ENCODE data around the gene TCF7L2. TPM values are rescaled to one million over a fixed set of nuclear protein-coding genes. Genes with fewer than 3 reads are reported as not detected.

Gene TCF7L2
- total RNA-seq, 3 donors from 2014 or later = 0.76 to 1.9 (median 0.90) TPM

DNA sequence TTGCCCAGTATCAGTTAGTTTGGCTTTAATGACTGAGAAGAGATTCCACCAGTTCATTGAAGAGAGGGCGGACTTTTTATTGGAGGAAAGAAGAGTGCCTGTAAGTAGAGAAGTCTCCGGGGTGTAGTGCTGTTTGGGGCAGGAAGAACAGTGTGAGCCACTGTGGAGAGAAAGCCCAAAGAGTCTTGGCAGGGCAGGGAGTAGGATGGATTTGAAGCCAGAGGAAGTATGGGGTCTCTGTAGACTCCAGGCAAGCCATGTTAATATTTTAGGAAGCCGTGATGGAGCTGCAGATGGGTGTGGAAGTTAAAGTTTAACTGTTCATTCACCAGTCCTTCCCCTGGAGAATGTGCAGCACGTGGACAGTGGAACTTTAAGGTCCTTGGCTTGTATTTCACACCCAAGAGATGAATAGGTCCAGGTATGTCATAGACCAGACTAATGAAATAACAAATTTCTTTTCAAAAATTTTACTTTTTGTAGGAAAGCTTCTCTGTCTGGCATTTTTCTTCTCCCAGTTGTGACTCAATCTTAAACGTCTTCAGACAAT is 54.1 kb downstream of the TCF7L2 start:
- no peak for DNase-seq
- no peaks in the 10 kb centered on the region for H3K36me3 Mint-ChIP-seq (ENCODE audit: insufficient read depth)
- H3K4me1 Mint-ChIP-seq (ENCODE audit: low read depth) = peaks cover 32% of the 10 kb centered on the region
- peaks cover 38% of the 10 kb centered on the region for H3K27me3 Mint-ChIP-seq (ENCODE audit: low read depth)
- H3K4me3 Mint-ChIP-seq = no peak overlapping the region
- H3K9me3 Mint-ChIP-seq = no peaks in the 10 kb centered on the region
- no peak for ATAC-seq

GRCh38 chr10:113005380-113005779 is 55.3 kb downstream of the TCF7L2 start:
- DNase-seq (no peak), ATAC-seq (no peak)
- no peaks in the 10 kb centered on the region for H3K36me3 Mint-ChIP-seq (ENCODE audit: insufficient read depth)
- H3K4me3 Mint-ChIP-seq = no peak overlapping the region
- no peaks in the 10 kb centered on the region for H3K9me3 Mint-ChIP-seq
- H3K4me1 Mint-ChIP-seq (ENCODE audit: low read depth) = peaks cover 32% of the 10 kb centered on the region
- H3K27me3 Mint-ChIP-seq (ENCODE audit: low read depth) = peaks cover 50% of the 10 kb centered on the region

DNA sequence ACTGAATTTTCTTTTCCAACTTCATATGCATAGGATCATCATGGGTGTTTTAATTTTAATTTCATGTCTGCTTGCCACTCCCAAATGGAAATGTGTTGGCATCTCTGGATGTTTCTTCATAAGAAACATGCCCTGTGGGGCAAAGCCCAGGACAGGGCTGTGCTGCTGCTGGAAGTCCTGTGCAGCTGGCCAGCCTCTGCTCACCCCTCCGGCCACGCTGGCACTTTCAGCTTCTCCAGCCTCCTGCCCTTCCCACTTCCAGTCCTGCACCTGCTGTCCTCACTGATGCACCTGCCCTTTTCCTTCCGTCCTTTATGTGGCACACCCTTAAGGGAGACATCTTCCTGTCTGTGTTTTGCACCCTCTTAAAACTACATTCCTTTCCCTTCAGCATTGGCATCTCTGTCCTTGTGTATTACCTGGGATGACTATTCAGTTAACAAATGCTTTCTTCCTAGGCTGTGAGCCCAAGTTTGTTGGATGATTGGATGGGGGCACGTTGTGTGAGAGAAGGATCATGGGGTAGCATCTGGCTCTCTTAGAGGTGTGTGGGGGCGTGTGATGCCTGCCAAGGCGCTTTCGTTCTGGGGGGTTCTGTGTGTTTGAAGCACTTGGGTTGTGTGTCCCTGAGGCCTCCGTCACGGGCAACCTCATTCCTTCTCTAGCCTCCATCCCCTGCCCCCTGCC is 56.8 kb downstream of the TCF7L2 start:
- no peaks in the 10 kb centered on the region for H3K36me3 Mint-ChIP-seq (ENCODE audit: insufficient read depth)
- H3K9me3 Mint-ChIP-seq = no peaks in the 10 kb centered on the region
- DNase-seq = no peak
- peaks cover 32% of the 10 kb centered on the region for H3K4me1 Mint-ChIP-seq (ENCODE audit: low read depth)
- peaks cover 54% of the 10 kb centered on the region for H3K27me3 Mint-ChIP-seq (ENCODE audit: low read depth)
- peak; percentile 61 to 67 for ATAC-seq
- no peak overlapping the region for H3K4me3 Mint-ChIP-seq

- Mint-ChIP-seq H3K27me3 (ENCODE audit: low read depth) (peaks cover 56% of the 10 kb centered on the region), H3K4me1 (ENCODE audit: low read depth) (peaks cover 32% of the 10 kb centered on the region), H3K36me3 (ENCODE audit: insufficient read depth) (no peaks in the 10 kb centered on the region), H3K4me3 (peak overlapping the region; percentile 75), H3K9me3 (no peaks in the 10 kb centered on the region)
- DNase-seq (no peak), ATAC-seq (peak; percentile 90 to 92)
These were observed 57.3 kb downstream of the TCF7L2 start for GRCh38 chr10:113007343-113007771.

DNA sequence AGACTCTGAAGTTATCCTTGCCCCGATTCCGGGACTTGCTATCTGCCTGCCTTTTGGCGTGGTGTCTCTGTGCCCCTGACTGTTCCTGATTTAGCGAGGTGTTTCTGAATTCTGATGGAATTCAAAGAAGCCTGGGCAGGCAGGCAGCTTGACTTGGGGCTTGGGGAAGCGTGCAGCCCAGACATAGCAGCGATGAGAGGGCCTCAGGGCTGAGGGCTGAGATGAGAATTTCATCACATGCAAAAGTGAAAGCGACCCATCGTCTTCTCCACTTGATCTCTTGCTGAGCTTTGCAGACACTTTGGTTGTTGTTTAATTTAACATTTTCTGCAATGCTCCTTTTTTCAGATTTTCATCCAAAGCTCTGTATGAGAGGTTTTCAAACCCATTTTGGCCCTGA is 57.8 kb downstream of the TCF7L2 start:
- DNase-seq (no peak), ATAC-seq (peak; percentile 42 to 60)
- Mint-ChIP-seq H3K4me3 (peak overlapping the region; percentile 75), H3K27me3 (ENCODE audit: low read depth) (peaks cover 55% of the 10 kb centered on the region), H3K4me1 (ENCODE audit: low read depth) (peaks cover 32% of the 10 kb centered on the region), H3K9me3 (no peaks in the 10 kb centered on the region), H3K36me3 (ENCODE audit: insufficient read depth) (no peaks in the 10 kb centered on the region)

- H3K4me1 Mint-ChIP-seq (ENCODE audit: low read depth) = peaks cover 19% of the 10 kb centered on the region
- H3K36me3 Mint-ChIP-seq (ENCODE audit: insufficient read depth) = no peaks in the 10 kb centered on the region
- H3K27me3 Mint-ChIP-seq (ENCODE audit: low read depth) = peaks cover 35% of the 10 kb centered on the region
- DNase-seq (no peak), ATAC-seq (no peak)
- H3K9me3 Mint-ChIP-seq = no peaks in the 10 kb centered on the region
- H3K4me3 Mint-ChIP-seq = no peak overlapping the region
These were observed 61.7 kb downstream of the TCF7L2 start for GRCh38 chr10:113011592-113012374.

- Mint-ChIP-seq H3K36me3 (ENCODE audit: insufficient read depth) (no peaks in the 10 kb centered on the region), H3K4me1 (ENCODE audit: low read depth) (no peaks in the 10 kb centered on the region), H3K4me3 (no peak overlapping the region), H3K27me3 (ENCODE audit: low read depth) (peaks cover 12% of the 10 kb centered on the region), H3K9me3 (no peaks in the 10 kb centered on the region)
- ATAC-seq (no peak), DNase-seq (no peak)
These were observed 65.2 kb downstream of the TCF7L2 start for GRCh38 chr10:113015201-113015600.

DNA sequence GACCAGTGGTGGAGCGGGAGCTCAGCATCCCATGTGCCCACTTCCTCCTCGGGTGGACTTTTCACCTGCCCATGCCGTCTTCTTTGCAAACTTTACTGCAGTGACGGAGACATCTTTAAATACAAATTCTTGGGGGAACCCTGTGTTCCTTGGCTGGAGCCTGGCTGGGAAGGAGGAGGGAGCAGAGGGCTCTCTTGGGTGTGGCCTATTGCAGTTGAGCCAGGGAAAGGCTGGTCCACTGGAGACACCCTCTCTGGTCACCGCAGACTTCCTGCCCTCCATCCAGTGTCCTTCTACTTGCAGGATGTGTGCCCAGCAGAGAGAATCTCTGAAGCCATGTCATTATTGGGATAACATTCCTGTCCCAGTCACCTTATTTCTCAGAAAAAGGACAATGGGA is 67.3 kb downstream of the TCF7L2 start:
- H3K36me3 Mint-ChIP-seq (ENCODE audit: insufficient read depth) = no peaks in the 10 kb centered on the region
- peaks cover 4% of the 10 kb centered on the region for H3K27me3 Mint-ChIP-seq (ENCODE audit: low read depth)
- H3K4me3 Mint-ChIP-seq = no peak overlapping the region
- DNase-seq = no peak
- no peaks in the 10 kb centered on the region for H3K9me3 Mint-ChIP-seq
- H3K4me1 Mint-ChIP-seq (ENCODE audit: low read depth) = no peaks in the 10 kb centered on the region
- no peak for ATAC-seq

- H3K27me3 Mint-ChIP-seq (ENCODE audit: low read depth) = peaks cover 4% of the 10 kb centered on the region
- no peaks in the 10 kb centered on the region for H3K36me3 Mint-ChIP-seq (ENCODE audit: insufficient read depth)
- H3K4me1 Mint-ChIP-seq (ENCODE audit: low read depth) = no peaks in the 10 kb centered on the region
- no peak overlapping the region for H3K4me3 Mint-ChIP-seq
- no peaks in the 10 kb centered on the region for H3K9me3 Mint-ChIP-seq
- DNase-seq (no peak), ATAC-seq (no peak)
These were observed 68.0 kb downstream of the TCF7L2 start for GRCh38 chr10:113018034-113018433.

DNA sequence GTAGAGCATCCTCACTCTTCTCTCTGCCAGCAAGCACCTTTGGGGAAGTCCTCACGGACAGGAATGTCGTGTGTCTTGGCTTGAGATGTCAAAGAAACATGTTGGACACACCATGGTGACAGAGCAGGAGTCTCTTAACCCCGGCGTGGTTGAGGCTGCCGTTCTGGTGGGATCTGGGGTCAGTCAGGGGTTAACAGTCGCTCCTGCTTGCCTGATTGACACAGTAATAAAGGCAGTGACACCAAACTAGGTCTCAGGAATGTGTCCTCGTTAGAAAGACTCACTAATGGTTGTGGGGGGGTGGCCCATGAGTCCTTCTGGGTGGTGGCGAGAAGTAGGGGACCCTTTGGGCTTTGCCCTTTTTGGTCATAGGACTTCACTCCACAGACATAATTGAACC is 69.0 kb downstream of the TCF7L2 start:
- ATAC-seq (no peak), DNase-seq (no peak)
- H3K36me3 Mint-ChIP-seq (ENCODE audit: insufficient read depth) = no peaks in the 10 kb centered on the region
- no peaks in the 10 kb centered on the region for H3K9me3 Mint-ChIP-seq
- peaks cover 2% of the 10 kb centered on the region for H3K27me3 Mint-ChIP-seq (ENCODE audit: low read depth)
- no peak overlapping the region for H3K4me3 Mint-ChIP-seq
- no peaks in the 10 kb centered on the region for H3K4me1 Mint-ChIP-seq (ENCODE audit: low read depth)

DNA sequence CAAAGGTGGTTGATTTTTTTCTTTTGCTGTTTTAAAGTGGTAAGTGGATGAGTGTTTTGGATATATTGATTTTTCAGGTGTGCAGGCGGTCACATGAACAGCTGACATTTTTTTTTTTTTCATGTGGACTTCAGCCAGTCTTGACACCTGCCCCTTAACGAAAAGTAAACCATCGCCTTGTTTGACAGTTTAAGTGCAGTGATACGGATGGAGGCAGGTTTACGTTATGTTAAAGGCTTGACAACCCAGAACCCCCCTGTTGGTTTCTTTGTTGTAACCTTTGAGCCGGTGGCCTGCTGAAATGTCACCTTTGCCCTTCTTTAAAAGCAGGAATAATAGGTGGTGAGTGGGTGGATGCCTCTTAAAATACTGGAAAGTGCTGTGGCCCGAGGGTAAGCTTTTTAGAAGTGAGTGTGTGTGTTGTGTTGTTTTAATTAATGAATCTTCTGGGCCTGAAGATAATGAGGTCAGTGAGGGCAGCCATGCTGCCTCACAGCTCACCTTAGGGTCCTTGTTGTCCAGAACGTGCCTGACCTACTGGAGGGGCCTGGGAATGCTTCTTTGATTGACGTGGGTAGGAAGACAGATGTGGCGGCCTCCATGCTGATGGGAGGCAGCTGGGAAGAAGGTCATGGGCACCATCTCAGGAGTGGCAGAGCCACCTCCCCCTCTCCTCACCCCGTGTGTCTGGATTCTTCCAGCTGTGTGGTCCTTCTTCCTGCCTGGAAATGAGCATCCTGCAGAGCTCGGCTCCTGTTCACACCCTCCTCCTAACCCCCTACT is 69.8 kb downstream of the TCF7L2 start:
- H3K4me3 Mint-ChIP-seq = no peak overlapping the region
- ATAC-seq (no peak), DNase-seq (no peak)
- H3K9me3 Mint-ChIP-seq = no peaks in the 10 kb centered on the region
- peaks cover 2% of the 10 kb centered on the region for H3K27me3 Mint-ChIP-seq (ENCODE audit: low read depth)
- no peaks in the 10 kb centered on the region for H3K36me3 Mint-ChIP-seq (ENCODE audit: insufficient read depth)
- H3K4me1 Mint-ChIP-seq (ENCODE audit: low read depth) = no peaks in the 10 kb centered on the region

DNA sequence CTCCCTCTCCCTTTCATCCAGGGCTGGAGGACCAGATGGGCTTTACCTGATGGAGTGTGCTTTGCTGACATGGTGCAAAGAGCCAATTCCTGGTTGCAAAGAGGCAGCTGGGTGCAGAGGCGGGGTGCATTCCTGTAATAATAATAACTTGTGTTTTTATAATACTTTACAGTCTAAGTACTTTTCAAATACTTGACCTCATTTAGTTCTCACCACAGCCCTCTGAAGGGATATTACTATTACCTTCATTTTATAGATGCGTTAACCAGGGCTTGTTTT is 70.4 kb downstream of the TCF7L2 start:
- Mint-ChIP-seq H3K36me3 (ENCODE audit: insufficient read depth) (no peaks in the 10 kb centered on the region), H3K4me3 (no peak overlapping the region), H3K27me3 (ENCODE audit: low read depth) (peaks cover 2% of the 10 kb centered on the region), H3K9me3 (no peaks in the 10 kb centered on the region), H3K4me1 (ENCODE audit: low read depth) (no peaks in the 10 kb centered on the region)
- no peak for DNase-seq
- no peak for ATAC-seq

DNA sequence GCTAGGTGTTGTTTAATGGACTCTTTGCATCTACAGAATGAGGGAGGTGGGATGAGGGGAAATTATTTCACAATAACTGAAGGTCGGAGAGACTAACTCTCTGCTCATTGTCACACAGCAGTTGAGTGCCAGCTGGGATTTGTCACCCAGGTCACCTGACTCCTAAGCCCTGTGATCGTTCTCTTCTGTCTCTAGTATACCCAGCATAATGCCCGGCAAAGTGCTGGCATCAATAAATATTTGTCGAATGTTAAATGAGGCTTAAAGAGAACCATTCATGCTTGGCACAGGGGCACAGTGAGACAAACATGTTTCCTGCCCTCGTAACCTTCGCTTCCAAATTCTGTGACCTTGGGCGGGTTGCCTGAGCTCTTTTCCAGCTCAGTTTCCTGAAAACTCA is 70.8 kb downstream of the TCF7L2 start:
- no peaks in the 10 kb centered on the region for H3K4me1 Mint-ChIP-seq (ENCODE audit: low read depth)
- H3K4me3 Mint-ChIP-seq = no peak overlapping the region
- no peaks in the 10 kb centered on the region for H3K36me3 Mint-ChIP-seq (ENCODE audit: insufficient read depth)
- no peak for DNase-seq
- peaks cover 2% of the 10 kb centered on the region for H3K27me3 Mint-ChIP-seq (ENCODE audit: low read depth)
- H3K9me3 Mint-ChIP-seq = no peaks in the 10 kb centered on the region
- no peak for ATAC-seq

- ATAC-seq (no peak), DNase-seq (no peak)
- Mint-ChIP-seq H3K9me3 (no peaks in the 10 kb centered on the region), H3K27me3 (ENCODE audit: low read depth) (peaks cover 2% of the 10 kb centered on the region), H3K4me3 (no peak overlapping the region), H3K4me1 (ENCODE audit: low read depth) (no peaks in the 10 kb centered on the region), H3K36me3 (ENCODE audit: insufficient read depth) (no peaks in the 10 kb centered on the region)
These were observed 71.4 kb downstream of the TCF7L2 start for GRCh38 chr10:113021268-113022040.

Measured in activated T-cell treated with anti-CD3 and anti-CD28 coated beads, Interleukin-2, amount 50 U/mL, for 4 hours (primary cell).